Measurements from ENCODE around the gene LENG1.

DNA sequence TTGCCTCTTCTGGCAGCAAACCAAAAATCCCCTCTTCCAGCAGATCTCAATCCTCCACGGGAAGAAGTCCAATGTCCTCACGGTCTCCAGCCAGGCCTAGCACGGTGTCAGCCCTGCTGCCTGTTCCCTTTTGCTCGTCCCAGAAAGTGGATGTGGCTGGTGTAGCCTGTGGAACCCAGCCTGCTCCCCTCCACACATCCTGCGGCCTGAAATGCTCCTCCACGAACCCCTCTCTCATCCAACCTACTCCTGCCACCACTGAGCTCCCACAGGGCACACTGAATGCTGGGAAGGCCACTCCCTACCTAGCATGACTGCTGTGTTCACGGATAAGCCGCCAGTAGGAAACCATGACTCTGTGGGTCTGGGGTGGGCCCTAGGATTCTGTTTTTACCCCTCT is 26.8 kb upstream of the LENG1 start:
- TF ChIP-seq CTCF (IDR thresholded peaks at IDR 0.05; ENCODE audit: poor library complexity, severe bottlenecking) (no peak), EZH2 (IDR thresholded peaks at IDR 0.05; ENCODE audit: borderline replicate concordance, insufficient read depth, low read length, poor library complexity, severe bottlenecking) (no peak), RAD21 (conservative IDR thresholded peaks at IDR 0.05) (no peak), REST (IDR thresholded peaks at IDR 0.05; ENCODE audit: borderline replicate concordance) (no peak), EP300 (conservative IDR thresholded peaks at IDR 0.05; ENCODE audit: poor library complexity, severe bottlenecking) (no peak), POLR2AphosphoS5 (IDR thresholded peaks at IDR 0.05) (no peak), SMC3 (conservative IDR thresholded peaks at IDR 0.05; ENCODE audit: poor library complexity) (no peak), TAF1 (IDR thresholded peaks at IDR 0.05; ENCODE audit: low read depth) (no peak)

Measured in neural cell (in vitro differentiated cells).